ENCODE results near the gene TMEM30A.

DNA sequence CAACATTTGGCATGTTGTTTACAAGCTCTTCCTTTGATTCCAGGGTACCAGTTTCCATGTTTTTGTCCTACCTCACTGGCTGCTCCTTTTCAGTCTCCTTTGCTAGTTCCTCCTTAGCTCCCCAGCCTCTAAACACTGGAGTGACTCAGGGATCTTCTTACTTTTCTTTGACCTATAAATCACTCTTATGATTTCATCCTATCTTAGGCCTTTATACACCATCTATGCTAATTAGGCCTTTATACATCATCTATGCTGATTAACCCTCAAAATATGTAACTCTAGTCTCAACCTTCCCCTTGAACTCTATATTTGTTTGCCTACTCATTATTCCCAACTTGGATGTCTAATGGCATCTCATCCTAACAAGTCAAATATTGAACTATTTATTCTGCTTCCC lies 9.5 kb downstream of the TMEM30A start:
- no peak for TF ChIP-seq YY1 (IDR thresholded peaks at IDR 0.05; ENCODE audit: insufficient read depth, insufficient read length)
- TF ChIP-seq ZNF274 (IDR thresholded peaks at IDR 0.05; ENCODE audit: low read depth, low read length) = no peak
